DND-41 (cell line): Measurements from ENCODE around the gene NLRP11.

Experiments used
- ATAC-seq: fragments of 200-7000 bp; cut with Tn5 transposase; 3 replicates; pipeline ENCODE4 v1.9.1; 2021; ENCODE audit warnings: low read depth; ENCODE audit not compliant: insufficient read depth
- DNase-seq: peaks from one replicate; pipeline ENCODE4 v3.0.0-alpha.2; 2020
- H2AFZ ChIP-seq: 2 replicates; pipeline ENCODE4 v1.6.0; 2012; ENCODE audit warnings: low read depth, low read length
- H3K27ac ChIP-seq: 2 replicates; pipeline ENCODE4 v1.5.1; 2012; ENCODE audit warnings: low read length, inconsistent platforms
- H3K27me3 ChIP-seq: fragments of 200-600 bp; sonication (generic); 2 replicates; pipeline ENCODE4 v1.6.0; 2012; ENCODE audit warnings: low read length, mild to moderate bottlenecking, inconsistent platforms; ENCODE audit not compliant: insufficient read depth, poor library complexity
- H3K36me3 ChIP-seq: 2 replicates; pipeline ENCODE4 v1.5.1; 2012; ENCODE audit warnings: low read length, inconsistent platforms; ENCODE audit not compliant: insufficient read depth
- H3K4me1 ChIP-seq: 2 replicates; pipeline ENCODE4 v1.5.1; 2012; ENCODE audit warnings: mild to moderate bottlenecking, low read length; ENCODE audit not compliant: insufficient read depth
- H3K4me2 ChIP-seq: 2 replicates; pipeline ENCODE4 v1.6.0; 2012; ENCODE audit warnings: mild to moderate bottlenecking, moderate library complexity, low read length, inconsistent platforms; ENCODE audit not compliant: insufficient read depth
- H3K4me3 ChIP-seq, 2 experiments: fragments of 200-600 bp in 1 of 2; shearing (Covaris generic) in 1 of 2; 2 replicates each; pipeline ENCODE4 v1.5.1; 2012 to 2016; ENCODE audit warnings: inconsistent platforms in 2 of 2, low read length in 2 of 2, mild to moderate bottlenecking in 2 of 2, low read depth in 1 of 2, moderate library complexity in 1 of 2
- H3K79me2 ChIP-seq: 2 replicates; pipeline ENCODE4 v1.6.0; 2012; ENCODE audit warnings: low read length, inconsistent platforms; ENCODE audit not compliant: insufficient read depth
- H3K9ac ChIP-seq: 2 replicates; pipeline ENCODE4 v1.6.0; 2012; ENCODE audit warnings: low read depth, mild to moderate bottlenecking, inconsistent platforms, low read length, moderate library complexity
- H3K9me3 ChIP-seq: 2 replicates; pipeline ENCODE4 v1.5.1; 2012; ENCODE audit warnings: low read length, moderate library complexity, mild to moderate bottlenecking, inconsistent platforms; ENCODE audit not compliant: insufficient read depth, severe bottlenecking
- H4K20me1 ChIP-seq: 2 replicates; pipeline ENCODE4 v1.6.0; 2012; ENCODE audit warnings: low read length; ENCODE audit not compliant: insufficient read depth
- EZH2 ChIP-seq: IDR thresholded peaks from 3 replicates; pipeline ENCODE4 v1.6.1; 2012; ENCODE audit warnings: borderline replicate concordance, low read depth, mild to moderate bottlenecking, moderate library complexity, low read length, inconsistent platforms; ENCODE audit not compliant: severe bottlenecking
- TF ChIP-seq, protein P1 (sequence below): IDR thresholded peaks from 2 replicates; pipeline ENCODE4 v1.5.1; 2012; ENCODE audit warnings: borderline replicate concordance, low read length, moderate library complexity, mild to moderate bottlenecking; ENCODE audit not compliant: poor library complexity, severe bottlenecking; ENCODE audit errors: extremely low read depth

Gene NLRP11

DNA sequence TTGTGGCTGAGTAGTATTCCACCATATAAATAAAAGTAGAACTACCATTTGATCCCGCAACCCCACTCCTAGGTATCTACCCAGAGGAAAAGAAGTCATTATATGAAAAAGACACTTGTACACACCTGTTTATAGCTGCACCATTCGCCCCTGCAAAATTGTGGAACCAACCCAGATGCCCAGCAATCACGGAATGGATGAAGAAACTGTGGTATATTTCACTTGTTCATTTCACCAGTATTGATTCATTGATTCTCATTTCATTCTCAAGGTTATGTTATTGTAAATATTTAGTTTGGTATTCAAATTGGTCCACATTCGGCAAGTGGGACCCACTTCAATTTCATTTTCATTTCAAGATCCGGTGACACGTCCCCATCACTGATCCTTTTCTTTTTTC lies 81.1 kb downstream of the NLRP11 start:
- DNase-seq (no peak), ATAC-seq (no peak)
- Histone ChIP-seq H3K9ac (no peak overlapping the region), H3K36me3 (no peaks in the 10 kb centered on the region), H3K4me1 (no peaks in the 10 kb centered on the region), H3K4me2 (no peak overlapping the region), H2AFZ (no peak overlapping the region), H4K20me1 (no peaks in the 10 kb centered on the region), H3K27ac (no peak overlapping the region), H3K9me3 (no peaks in the 10 kb centered on the region), H3K4me3 (no peak overlapping the region), H3K79me2 (no peaks in the 10 kb centered on the region), H3K27me3 (no peaks in the 10 kb centered on the region)
- TF ChIP-seq EZH2: no peak
- TF ChIP-seq, protein P1, sequence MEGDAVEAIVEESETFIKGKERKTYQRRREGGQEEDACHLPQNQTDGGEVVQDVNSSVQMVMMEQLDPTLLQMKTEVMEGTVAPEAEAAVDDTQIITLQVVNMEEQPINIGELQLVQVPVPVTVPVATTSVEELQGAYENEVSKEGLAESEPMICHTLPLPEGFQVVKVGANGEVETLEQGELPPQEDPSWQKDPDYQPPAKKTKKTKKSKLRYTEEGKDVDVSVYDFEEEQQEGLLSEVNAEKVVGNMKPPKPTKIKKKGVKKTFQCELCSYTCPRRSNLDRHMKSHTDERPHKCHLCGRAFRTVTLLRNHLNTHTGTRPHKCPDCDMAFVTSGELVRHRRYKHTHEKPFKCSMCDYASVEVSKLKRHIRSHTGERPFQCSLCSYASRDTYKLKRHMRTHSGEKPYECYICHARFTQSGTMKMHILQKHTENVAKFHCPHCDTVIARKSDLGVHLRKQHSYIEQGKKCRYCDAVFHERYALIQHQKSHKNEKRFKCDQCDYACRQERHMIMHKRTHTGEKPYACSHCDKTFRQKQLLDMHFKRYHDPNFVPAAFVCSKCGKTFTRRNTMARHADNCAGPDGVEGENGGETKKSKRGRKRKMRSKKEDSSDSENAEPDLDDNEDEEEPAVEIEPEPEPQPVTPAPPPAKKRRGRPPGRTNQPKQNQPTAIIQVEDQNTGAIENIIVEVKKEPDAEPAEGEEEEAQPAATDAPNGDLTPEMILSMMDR: no peak

DNA sequence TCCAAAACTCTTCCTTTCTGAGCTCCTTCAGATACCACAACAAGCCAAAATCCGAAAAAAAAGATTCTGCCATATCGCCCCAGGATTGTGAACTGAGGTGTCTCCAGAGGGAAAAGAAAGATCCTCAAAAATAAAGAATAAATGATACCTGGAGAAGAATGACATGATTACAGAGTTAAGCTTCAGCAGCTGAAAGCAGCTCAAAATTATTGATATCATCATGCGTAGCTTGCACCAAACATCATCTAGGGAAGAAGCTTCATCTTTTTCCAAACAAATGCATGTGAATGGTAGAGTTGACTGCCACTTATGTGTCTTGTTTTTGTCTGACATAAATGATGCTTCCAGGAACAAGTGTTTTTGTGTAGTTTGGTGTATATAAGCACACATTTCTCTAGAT lies 93.5 kb downstream of the NLRP11 start, which contains the start of gene NLRP9:
NLRP9 (minus strand) TSS at position 101 of the 400 bp plus-strand sequence; CDS start at position 73, 28 bp downstream.
- DNase-seq (no peak), ATAC-seq (no peak)
- Histone ChIP-seq H3K4me2 (no peak within 1 kb of the TSS), H3K27ac (no peak within 1 kb of the TSS), H3K9ac (no peak within 1 kb of the TSS), H3K79me2 (no peaks in the 10 kb centered on the region), H3K4me3 (no peak within 1 kb of the TSS), H4K20me1 (no peaks in the 10 kb centered on the region), H3K4me1 (no peaks in the 10 kb centered on the region), H2AFZ (no peak within 1 kb of the TSS), H3K27me3 (no peaks in the 10 kb centered on the region), H3K9me3 (no peaks in the 10 kb centered on the region), H3K36me3 (no peaks in the 10 kb centered on the region)
- no peak for TF ChIP-seq EZH2
- TF ChIP-seq, protein P1: no peak
